ENCODE measurements around the gene CTNNA3. TPM values are rescaled to one million over a fixed set of nuclear protein-coding genes. Genes with fewer than 3 reads are reported as not detected.

Gene CTNNA3
- total RNA-seq, 1 experiment from 2014 or later = 0.32 TPM

- Histone ChIP-seq H3K36me3 (ENCODE audit: control insufficient read depth in 1 of 2, insufficient read depth in 2 of 2, low read length in 2 of 2) (no peaks in the 10 kb centered on the region), H3K27me3 (ENCODE audit: insufficient read depth, low read length) (no peaks in the 10 kb centered on the region), H3K79me2 (ENCODE audit: insufficient read depth, low read length) (no peaks in the 10 kb centered on the region), H3K4me2 (ENCODE audit: low read length) (no peak overlapping the region), H3K9me2 (ENCODE audit: insufficient read depth) (no peaks in the 10 kb centered on the region), H3K4me3 (replicated peaks in 1 of 2; ENCODE audit: low read depth in 1 of 2, low read length in 2 of 2) (no peak overlapping the region), H3K27ac (ENCODE audit: low read depth, low read length) (no peak overlapping the region), H3K9me3 (ENCODE audit: control insufficient read depth in 1 of 2, insufficient read depth in 1 of 2, low read depth in 1 of 2, low read length in 2 of 2) (no peaks in the 10 kb centered on the region), H3K4me1 (ENCODE audit: control insufficient read depth in 1 of 2, insufficient read depth in 2 of 2, low read length in 2 of 2) (no peaks in the 10 kb centered on the region; a peak in 1 of 4 replicates), H2AFZ (ENCODE audit: low read depth, low read length, poor library complexity, severe bottlenecking) (no peak overlapping the region), H4K20me1 (ENCODE audit: insufficient read depth) (no peaks in the 10 kb centered on the region), H3K9ac (ENCODE audit: low read length) (no peak overlapping the region)
- intact Hi-C loops (cut with micrococcal nuclease) = no loop called here
- TF ChIP-seq CTCF (IDR thresholded peaks at IDR 0.05 in 2 of 3, conservative IDR thresholded peaks at IDR 0.05 in 1 of 3; ENCODE audit: borderline replicate concordance in 1 of 3, insufficient read depth in 1 of 3, low read depth in 2 of 3, low read length in 2 of 3) (no peak), CBX3 (IDR thresholded peaks at IDR 0.05; ENCODE audit: low read depth) (no peak), CEBPB (IDR thresholded peaks at IDR 0.05; ENCODE audit: low read depth) (no peak), JUND (IDR thresholded peaks at IDR 0.05) (no peak), TCF7L2 (IDR thresholded peaks at IDR 0.05; ENCODE audit: borderline replicate concordance, extremely low read depth, insufficient read depth, insufficient read length) (no peak), RAD21 (IDR thresholded peaks at IDR 0.05; ENCODE audit: low read depth) (no peak), ELF1 (IDR thresholded peaks at IDR 0.05; ENCODE audit: borderline replicate concordance, low read depth) (no peak), YY1 (IDR thresholded peaks at IDR 0.05; ENCODE audit: extremely low read depth, insufficient replicate concordance, low read depth, low read length) (no peak), EGR1 (IDR thresholded peaks at IDR 0.05; ENCODE audit: low read depth) (no peak), POLR2A (IDR thresholded peaks at IDR 0.05; ENCODE audit: borderline replicate concordance, extremely low read depth, insufficient read depth, insufficient read length) (no peak), MAX (IDR thresholded peaks at IDR 0.05) (no peak), SIN3A (IDR thresholded peaks at IDR 0.05; ENCODE audit: low read depth) (no peak), SRF (IDR thresholded peaks at IDR 0.05; ENCODE audit: low read depth) (no peak), EZH2phosphoT487 (IDR thresholded peaks at IDR 0.05; ENCODE audit: borderline replicate concordance) (no peak), SP1 (IDR thresholded peaks at IDR 0.05; ENCODE audit: low read depth) (no peak), ZNF274 (IDR thresholded peaks at IDR 0.05; ENCODE audit: low read depth, low read length) (no peak)
- POLR2A ChIA-PET = no interaction called here
- no TSS peak for BruUV-seq (replicated peaks)
- RAD21 ChIA-PET (ENCODE audit: low non-redundant PET in 1 of 2, low total read pairs in 2 of 2, uncharacterized antibody in 2 of 2, unreplicated experiment in 2 of 2) = no interaction called here
- ATAC-seq = no peak
- CTCF ChIA-PET = no interaction called here
- no peak for DNase-seq (ENCODE audit: low read depth, low spot score)
Measured at GRCh38 chr10:67046507-67046906, 649.5 kb downstream of the CTNNA3 start.
